Stimulated activated naive CD8-positive, alpha-beta T cell treated with anti-CD3 and anti-CD28 coated beads, Interleukin-15, Interleukin-2, amounts not matched to agents 100 ng/mL and 50 ng/mL, for 24 hours (primary cell): Measurements from ENCODE around the gene PMFBP1.

Experiments
- H3K27ac Mint-ChIP-seq: one replicate; pipeline ENCODE4 v1.8.0; 2021; ENCODE audit warnings: mild to moderate bottlenecking, mixed read lengths
- H3K27me3 Mint-ChIP-seq: one replicate; pipeline ENCODE4 v1.8.0; 2021; ENCODE audit warnings: mixed read lengths
- H3K36me3 Mint-ChIP-seq: one replicate; pipeline ENCODE4 v1.8.0; 2021; ENCODE audit warnings: low read depth, mixed read lengths
- H3K4me1 Mint-ChIP-seq: one replicate; pipeline ENCODE4 v1.8.0; 2021; ENCODE audit warnings: low read depth, mixed read lengths
- H3K4me3 Mint-ChIP-seq: one replicate; pipeline ENCODE4 v1.8.0; 2021; ENCODE audit warnings: mild to moderate bottlenecking, mixed read lengths
- H3K9me3 Mint-ChIP-seq: one replicate; pipeline ENCODE4 v1.8.0; 2021; ENCODE audit warnings: mixed read lengths

PMFBP1 gene

GRCh38 chr16:72166151-72166550, 5.8 kb downstream of the PMFBP1 start:
- Mint-ChIP-seq H3K27me3 (no peaks in the 10 kb centered on the region), H3K36me3 (no peaks in the 10 kb centered on the region), H3K4me1 (no peaks in the 10 kb centered on the region), H3K4me3 (no peak overlapping the region), H3K27ac (no peak overlapping the region), H3K9me3 (no peaks in the 10 kb centered on the region)

- H3K9me3 Mint-ChIP-seq, result no peaks in the 10 kb centered on the region
- H3K27ac Mint-ChIP-seq, result no peak overlapping the region
- H3K36me3 Mint-ChIP-seq, result no peaks in the 10 kb centered on the region
- H3K27me3 Mint-ChIP-seq, result no peaks in the 10 kb centered on the region
- no peaks in the 10 kb centered on the region for H3K4me1 Mint-ChIP-seq
- no peak overlapping the region for H3K4me3 Mint-ChIP-seq
These were observed 7.3 kb downstream of the PMFBP1 start for GRCh38 chr16:72164691-72165090.

GRCh38 chr16:72162105-72162692, 9.8 kb downstream of the PMFBP1 start:
- no peak overlapping the region for H3K4me3 Mint-ChIP-seq
- no peaks in the 10 kb centered on the region for H3K9me3 Mint-ChIP-seq
- H3K27ac Mint-ChIP-seq, result no peak overlapping the region

DNA sequence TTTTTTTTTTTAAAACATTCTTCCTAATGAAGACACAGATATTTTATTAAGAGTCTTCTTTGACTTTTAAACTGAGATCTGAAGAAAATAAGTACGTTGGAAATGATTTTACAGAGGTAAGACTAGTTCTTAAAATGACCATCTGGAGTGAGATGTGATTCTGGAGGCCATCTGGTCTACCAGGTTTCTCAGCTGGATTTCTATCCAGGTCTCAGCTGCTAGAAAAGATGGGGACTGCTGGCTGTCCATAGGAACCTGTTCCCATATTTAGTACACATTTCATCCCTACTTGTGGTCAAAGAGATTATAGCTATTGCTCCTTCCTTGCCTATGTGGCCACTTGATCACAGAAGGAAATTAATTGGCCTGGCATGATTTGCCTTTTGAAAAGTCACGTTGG, 12.2 kb downstream of the PMFBP1 start:
- Mint-ChIP-seq H3K9me3 (no peaks in the 10 kb centered on the region), H3K27ac (no peak overlapping the region), H3K4me3 (no peak overlapping the region), H3K4me1 (no peaks in the 10 kb centered on the region), H3K36me3 (no peaks in the 10 kb centered on the region), H3K27me3 (no peaks in the 10 kb centered on the region)

More at GRCh38 chr16:72162105-72162692, 9.8 kb downstream of the PMFBP1 start:
- H3K4me1 Mint-ChIP-seq, result no peaks in the 10 kb centered on the region
- H3K36me3 Mint-ChIP-seq, result no peaks in the 10 kb centered on the region
- H3K27me3 Mint-ChIP-seq, result no peaks in the 10 kb centered on the region

GRCh38 chr16:72159386-72159785, 12.6 kb downstream of the PMFBP1 start:
- H3K4me3 Mint-ChIP-seq, result no peak overlapping the region
- H3K27ac Mint-ChIP-seq, result no peak overlapping the region
- H3K9me3 Mint-ChIP-seq, result no peaks in the 10 kb centered on the region
- no peaks in the 10 kb centered on the region for H3K4me1 Mint-ChIP-seq
- no peaks in the 10 kb centered on the region for H3K27me3 Mint-ChIP-seq
- H3K36me3 Mint-ChIP-seq, result no peaks in the 10 kb centered on the region

- no peaks in the 10 kb centered on the region for H3K9me3 Mint-ChIP-seq
- no peak overlapping the region for H3K27ac Mint-ChIP-seq
- no peaks in the 10 kb centered on the region for H3K27me3 Mint-ChIP-seq
- no peaks in the 10 kb centered on the region for H3K36me3 Mint-ChIP-seq
- H3K4me1 Mint-ChIP-seq, result no peaks in the 10 kb centered on the region
- no peak overlapping the region for H3K4me3 Mint-ChIP-seq
These were observed 22.1 kb downstream of the PMFBP1 start for GRCh38 chr16:72149676-72150464.

DNA sequence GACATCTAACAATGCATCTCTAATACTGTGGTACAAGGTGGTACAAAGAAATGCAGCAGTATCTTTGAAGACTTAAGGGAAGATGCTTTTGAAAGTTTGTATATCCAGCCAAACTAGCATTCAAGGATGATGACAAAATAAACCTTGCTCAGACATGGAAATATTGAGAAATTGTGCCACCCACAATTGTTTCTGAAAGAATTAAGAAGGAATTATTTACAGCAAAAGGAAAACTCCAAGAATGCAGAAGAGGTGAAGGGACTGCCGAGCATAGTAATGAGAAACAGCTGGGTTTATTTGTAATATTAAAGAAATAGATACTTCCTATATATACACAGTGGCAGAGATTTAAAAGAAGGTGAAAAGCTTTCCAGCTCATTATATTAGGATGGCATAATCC, 29.5 kb downstream of the PMFBP1 start:
- Mint-ChIP-seq H3K4me3 (no peak overlapping the region), H3K27ac (no peak overlapping the region), H3K36me3 (no peaks in the 10 kb centered on the region), H3K9me3 (no peaks in the 10 kb centered on the region), H3K4me1 (no peaks in the 10 kb centered on the region), H3K27me3 (no peaks in the 10 kb centered on the region)

- no peaks in the 10 kb centered on the region for H3K27me3 Mint-ChIP-seq
- no peak overlapping the region for H3K4me3 Mint-ChIP-seq
- H3K4me1 Mint-ChIP-seq, result no peaks in the 10 kb centered on the region
- no peak overlapping the region for H3K27ac Mint-ChIP-seq
- H3K9me3 Mint-ChIP-seq, result no peaks in the 10 kb centered on the region
- H3K36me3 Mint-ChIP-seq, result no peaks in the 10 kb centered on the region
These were observed 32.0 kb downstream of the PMFBP1 start for GRCh38 chr16:72139908-72140307.

GRCh38 chr16:72138064-72138572, 33.8 kb downstream of the PMFBP1 start:
- no peaks in the 10 kb centered on the region for H3K4me1 Mint-ChIP-seq
- no peaks in the 10 kb centered on the region for H3K27me3 Mint-ChIP-seq
- H3K9me3 Mint-ChIP-seq, result no peaks in the 10 kb centered on the region
- no peak overlapping the region for H3K27ac Mint-ChIP-seq
- H3K4me3 Mint-ChIP-seq, result no peak overlapping the region
- H3K36me3 Mint-ChIP-seq, result no peaks in the 10 kb centered on the region

- H3K4me1 Mint-ChIP-seq, result no peaks in the 10 kb centered on the region
- H3K36me3 Mint-ChIP-seq, result no peaks in the 10 kb centered on the region
- H3K27me3 Mint-ChIP-seq, result no peaks in the 10 kb centered on the region
- no peaks in the 10 kb centered on the region for H3K9me3 Mint-ChIP-seq
- no peak overlapping the region for H3K4me3 Mint-ChIP-seq
- H3K27ac Mint-ChIP-seq, result no peak overlapping the region
These were observed 34.4 kb downstream of the PMFBP1 start for GRCh38 chr16:72137380-72138063.

DNA sequence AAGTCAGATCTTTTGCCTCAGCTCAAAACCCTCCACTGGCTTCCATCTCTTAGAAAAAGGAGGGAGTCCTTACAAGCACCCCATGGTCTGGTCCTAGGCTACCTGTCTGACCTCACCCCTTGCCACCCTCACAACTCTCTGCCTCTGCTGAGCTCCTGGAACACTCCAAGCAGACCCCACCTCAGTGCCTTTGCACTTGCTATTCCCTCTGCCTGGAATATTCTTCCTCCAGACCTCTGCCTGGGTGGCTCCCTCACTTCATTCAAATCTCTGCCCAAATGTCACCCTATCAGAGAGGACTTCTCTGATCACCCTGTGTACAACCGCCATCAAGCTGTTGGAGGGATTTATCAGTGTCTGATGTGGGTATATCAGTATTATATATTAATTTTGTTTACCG, 37.4 kb downstream of the PMFBP1 start:
- H3K9me3 Mint-ChIP-seq, result no peaks in the 10 kb centered on the region
- H3K36me3 Mint-ChIP-seq, result no peaks in the 10 kb centered on the region
- no peak overlapping the region for H3K4me3 Mint-ChIP-seq
- H3K27ac Mint-ChIP-seq, result no peak overlapping the region
- no peaks in the 10 kb centered on the region for H3K4me1 Mint-ChIP-seq
- no peaks in the 10 kb centered on the region for H3K27me3 Mint-ChIP-seq

DNA sequence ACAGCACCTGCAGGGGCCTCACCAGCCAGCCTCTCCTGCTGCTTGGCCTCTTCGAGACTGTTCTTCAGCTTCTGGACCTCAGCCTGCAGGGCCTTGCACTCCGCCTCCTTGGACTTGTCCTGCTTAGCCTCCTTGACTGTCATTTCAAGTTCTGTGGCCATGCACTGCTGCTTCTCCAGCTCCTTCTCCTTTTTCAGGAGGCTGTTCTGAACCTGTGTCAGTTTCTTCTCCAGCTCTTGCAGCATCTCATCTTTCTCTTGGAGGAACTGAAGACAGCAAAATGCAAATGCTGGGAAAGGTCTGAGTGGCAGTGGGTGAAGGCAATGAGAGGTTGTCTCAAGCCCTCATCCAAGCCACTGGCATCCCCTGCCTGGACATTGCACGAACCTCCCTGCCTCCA, 39.2 kb downstream of the PMFBP1 start:
- Mint-ChIP-seq H3K27me3 (no peaks in the 10 kb centered on the region), H3K27ac (no peak overlapping the region), H3K36me3 (no peaks in the 10 kb centered on the region), H3K4me1 (no peaks in the 10 kb centered on the region), H3K9me3 (no peaks in the 10 kb centered on the region), H3K4me3 (no peak overlapping the region)

- Mint-ChIP-seq H3K4me1 (no peaks in the 10 kb centered on the region), H3K4me3 (no peak overlapping the region), H3K27ac (no peak overlapping the region), H3K36me3 (no peaks in the 10 kb centered on the region), H3K27me3 (no peaks in the 10 kb centered on the region), H3K9me3 (no peaks in the 10 kb centered on the region)
These were observed 40.9 kb downstream of the PMFBP1 start for GRCh38 chr16:72131036-72131435.

GRCh38 chr16:72129976-72130656, 41.8 kb downstream of the PMFBP1 start:
- Mint-ChIP-seq H3K36me3 (no peaks in the 10 kb centered on the region), H3K27ac (no peak overlapping the region), H3K27me3 (no peaks in the 10 kb centered on the region), H3K9me3 (no peaks in the 10 kb centered on the region), H3K4me1 (no peaks in the 10 kb centered on the region), H3K4me3 (no peak overlapping the region)

DNA sequence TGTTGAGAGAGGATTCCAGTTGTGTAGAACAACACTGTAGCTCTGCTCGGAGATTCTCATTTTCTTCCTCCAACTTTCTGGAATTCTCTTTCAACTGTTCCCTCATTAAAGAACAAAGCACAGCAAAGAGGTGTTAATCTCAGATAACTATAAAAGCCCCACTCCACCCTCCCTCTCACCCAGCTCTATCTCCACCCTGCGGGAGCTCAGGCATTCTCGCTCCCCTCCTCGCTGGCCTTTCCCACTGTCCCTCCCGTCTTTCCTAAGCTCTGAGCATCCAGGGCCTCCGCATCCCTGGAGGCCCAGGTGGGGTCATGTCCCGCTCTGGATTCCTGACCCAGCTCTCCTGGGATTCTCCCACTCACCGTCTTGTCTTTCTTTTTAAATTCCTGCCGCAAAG, 43.3 kb downstream of the PMFBP1 start:
- Mint-ChIP-seq H3K27me3 (no peaks in the 10 kb centered on the region), H3K27ac (no peak overlapping the region), H3K4me1 (no peaks in the 10 kb centered on the region), H3K36me3 (no peaks in the 10 kb centered on the region), H3K4me3 (no peak overlapping the region), H3K9me3 (no peaks in the 10 kb centered on the region)
